Spinal cord (tissue), 10 donors: ENCODE results near the gene CETN3. TPM values are rescaled to one million over a fixed set of nuclear protein-coding genes. Genes with fewer than 3 reads are reported as not detected.

Experiments used
- DNase-seq, 6 donors: peaks; one replicate each; pipeline versions ENCODE4 v3.0.0 to v3.0.0-alpha.2; 2013 to 2015; ENCODE audit warnings: low spot score in 6 of 6, low read depth in 4 of 6
- H3K27ac ChIP-seq: one replicate; pipeline ENCODE4 v1.5.1; 2013; ENCODE audit warnings: low read depth, low read length, control low read depth
- H3K27me3 ChIP-seq: one replicate; pipeline ENCODE4 v1.6.1; 2013; ENCODE audit warnings: low read length; ENCODE audit not compliant: control insufficient read depth, insufficient read depth
- H3K36me3 ChIP-seq: one replicate; pipeline ENCODE4 v1.6.1; 2013; ENCODE audit warnings: low read length; ENCODE audit not compliant: control insufficient read depth, insufficient read depth
- H3K4me1 ChIP-seq: one replicate; pipeline ENCODE4 v1.6.1; 2013; ENCODE audit warnings: low read length; ENCODE audit not compliant: control insufficient read depth, insufficient read depth
- H3K4me3 ChIP-seq: one replicate; pipeline ENCODE4 v1.5.1; 2013; ENCODE audit warnings: low read depth, low read length, control low read depth
- H3K9me3 ChIP-seq: one replicate; pipeline ENCODE4 v1.6.1; 2013; ENCODE audit warnings: low read length; ENCODE audit not compliant: control insufficient read depth, insufficient read depth
- WGBS: methylation state at CpG from one replicate; pipeline ENCODE4 v1.1.5; 2013; ENCODE audit warnings: missing lambda C conversion rate; ENCODE audit not compliant: insufficient coverage; 5-methylcytosine and 5-hydroxymethylcytosine counted together
- polyA plus RNA-seq, 2 donors: library from polyadenylated mRNA; unstranded; fragments of 120-200 nt; gene quantifications; one replicate each; pipeline ENCODE4 v1.2.1, GENCODE V29; 2013; ENCODE audit not compliant: insufficient read length in 2 of 2
- total RNA-seq, 2 donors: library from RNA; depleted of rRNA in 1 of 2; stranded (reverse); fragments of 120-200 nt in 1 of 2; fragments of >200 nt in 1 of 2; gene quantifications; one replicate each; pipeline versions ENCODE4 v1.2.3 to v1.2.4, GENCODE V29; 2013 to 2014
- donor health status: healthy.

Gene CETN3
- total and polyA plus RNA-seq, 4 donors: 21.2 to 61.1 (median 38.2) TPM

DNA sequence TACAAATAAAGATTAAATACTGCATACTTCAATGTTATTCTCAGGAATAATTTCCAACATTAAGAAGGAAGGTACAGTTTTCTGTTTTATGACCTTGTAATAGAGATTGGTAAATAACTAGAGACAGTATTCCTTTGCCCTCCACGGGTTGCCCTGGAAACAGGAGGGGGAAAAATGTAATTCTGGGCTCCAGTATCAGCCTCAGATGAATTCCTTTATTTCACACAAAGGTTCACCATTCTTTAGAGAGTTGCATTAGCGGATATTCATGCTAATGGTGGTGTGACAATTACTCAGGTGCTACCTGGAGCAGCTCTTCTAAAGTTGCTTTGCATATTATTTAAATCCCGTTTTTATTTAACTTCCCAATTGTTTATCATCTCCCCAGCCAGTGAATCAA is 42.6 kb downstream of the CETN3 start:
- DNase-seq: peak in 1 of 6 donors; percentile 29
- Histone ChIP-seq H3K4me3 (no peak overlapping the region), H3K27me3 (no peaks in the 10 kb centered on the region), H3K36me3 (no peaks in the 10 kb centered on the region), H3K27ac (no peak overlapping the region), H3K9me3 (no peaks in the 10 kb centered on the region), H3K4me1 (no peaks in the 10 kb centered on the region)
- no CpG with 5 or more reads among the region's 3 CpGs for WGBS

DNA sequence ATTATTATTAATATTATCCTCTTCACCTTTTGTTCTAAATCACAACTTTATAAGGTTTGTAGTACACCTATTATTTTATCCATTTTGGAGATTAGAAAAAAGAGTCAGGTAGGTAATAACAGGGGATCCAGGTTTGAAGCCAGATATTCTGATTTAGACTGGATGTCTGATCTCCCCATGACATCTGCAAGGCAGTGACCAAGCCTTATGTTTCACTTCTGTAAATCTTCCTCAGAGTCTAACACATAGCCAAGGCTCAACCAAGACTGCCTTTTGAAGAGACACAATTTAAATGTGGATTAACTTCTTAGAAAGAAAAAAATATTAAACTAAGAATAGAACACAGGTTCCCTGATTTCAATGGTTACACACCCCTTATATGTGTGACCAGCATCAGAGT is 44.2 kb downstream of the CETN3 start:
- Histone ChIP-seq H3K4me1 (no peaks in the 10 kb centered on the region), H3K4me3 (no peak overlapping the region), H3K9me3 (no peaks in the 10 kb centered on the region), H3K27ac (no peak overlapping the region), H3K36me3 (no peaks in the 10 kb centered on the region), H3K27me3 (no peaks in the 10 kb centered on the region)
- no peak for DNase-seq

DNA sequence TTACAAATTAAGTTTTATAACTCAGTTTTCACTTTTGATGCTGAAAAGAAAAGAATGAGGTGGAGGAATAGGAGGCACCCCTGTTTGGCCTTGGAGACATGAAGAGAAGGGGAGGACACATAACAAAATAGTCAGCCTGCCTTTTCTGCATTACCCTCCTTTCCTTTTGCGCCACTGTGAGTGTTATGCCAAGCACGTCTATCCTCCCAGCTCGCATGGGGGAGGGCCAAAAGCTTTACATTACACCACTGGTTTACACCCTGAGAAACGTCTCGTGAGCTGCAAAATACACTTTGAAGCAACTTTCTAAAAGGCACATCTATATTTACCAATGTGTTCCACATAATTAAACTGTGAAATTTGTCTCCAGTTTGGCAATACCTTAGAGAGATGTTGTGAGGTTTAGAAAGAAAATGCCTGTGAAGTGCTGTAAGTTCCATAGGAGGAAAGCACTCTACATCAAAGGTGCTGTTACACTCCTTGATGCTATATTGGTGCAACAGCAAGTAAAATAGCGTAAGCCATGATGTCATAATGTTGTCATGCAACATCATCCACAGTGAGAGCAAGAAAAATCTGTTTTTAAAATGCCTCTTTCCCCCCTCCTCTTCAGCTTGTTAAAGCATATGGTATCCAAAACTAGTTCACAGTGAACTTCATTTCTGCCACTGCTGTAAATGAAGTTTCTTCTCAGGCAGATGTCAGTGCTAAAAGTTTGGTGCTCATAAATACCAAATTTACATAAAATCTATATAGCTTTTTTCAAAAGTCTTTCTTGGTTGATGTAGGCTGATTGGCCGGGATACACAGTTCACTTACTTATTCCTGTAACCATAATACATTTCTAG is 50.3 kb downstream of the CETN3 start:
- Histone ChIP-seq H3K27ac (no peak overlapping the region), H3K9me3 (no peaks in the 10 kb centered on the region), H3K27me3 (no peaks in the 10 kb centered on the region), H3K4me3 (no peak overlapping the region), H3K36me3 (no peaks in the 10 kb centered on the region), H3K4me1 (no peaks in the 10 kb centered on the region)
- no CpG with 5 or more reads among the region's 7 CpGs for WGBS
- peak in 2 of 6 donors; percentile 43 to 62 for DNase-seq

DNA sequence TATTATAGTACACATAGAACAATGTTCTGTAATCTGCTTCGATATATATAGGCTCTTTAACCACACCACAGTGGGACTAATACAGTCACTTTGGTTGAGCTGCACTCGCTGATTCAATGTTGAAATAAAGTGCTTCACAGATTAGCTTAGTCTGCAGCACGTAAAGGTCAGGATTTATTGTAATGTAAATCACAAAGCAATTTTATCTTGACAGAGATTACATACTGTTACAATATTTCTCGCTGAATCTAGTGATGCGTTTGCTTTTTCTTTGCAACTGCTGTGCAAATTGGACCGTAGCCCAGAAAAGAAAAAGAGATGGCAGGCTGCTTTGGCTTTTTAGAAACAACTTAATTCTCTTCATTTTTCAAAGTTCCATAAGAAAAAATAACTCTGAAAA is 52.9 kb downstream of the CETN3 start:
- 17% methylated on average over 1 of the region's 6 CpGs for WGBS
- Histone ChIP-seq H3K9me3 (no peaks in the 10 kb centered on the region), H3K27me3 (no peaks in the 10 kb centered on the region), H3K4me3 (no peak overlapping the region), H3K4me1 (no peaks in the 10 kb centered on the region), H3K36me3 (no peaks in the 10 kb centered on the region), H3K27ac (no peak overlapping the region)
- DNase-seq: peak; percentile 13 to 94 (median 32)

- no peaks in the 10 kb centered on the region for H3K36me3 ChIP-seq
- DNase-seq: no peak
- H3K4me1 ChIP-seq: no peaks in the 10 kb centered on the region
- H3K9me3 ChIP-seq: no peaks in the 10 kb centered on the region
- H3K27me3 ChIP-seq: no peaks in the 10 kb centered on the region
- no peak overlapping the region for H3K27ac ChIP-seq
- no peak overlapping the region for H3K4me3 ChIP-seq
These were observed 53.4 kb downstream of the CETN3 start for GRCh38 chr5:90356176-90356575.

- no peak for DNase-seq
- H3K27ac ChIP-seq: no peak overlapping the region
- no peak overlapping the region for H3K4me3 ChIP-seq
- H3K27me3 ChIP-seq: no peaks in the 10 kb centered on the region
- H3K36me3 ChIP-seq: no peaks in the 10 kb centered on the region
- H3K9me3 ChIP-seq: no peaks in the 10 kb centered on the region
- H3K4me1 ChIP-seq: no peaks in the 10 kb centered on the region
- 100% methylated on average over 1 of the region's 1 CpG for WGBS
These were observed 53.9 kb downstream of the CETN3 start for GRCh38 chr5:90355635-90356034.

DNA sequence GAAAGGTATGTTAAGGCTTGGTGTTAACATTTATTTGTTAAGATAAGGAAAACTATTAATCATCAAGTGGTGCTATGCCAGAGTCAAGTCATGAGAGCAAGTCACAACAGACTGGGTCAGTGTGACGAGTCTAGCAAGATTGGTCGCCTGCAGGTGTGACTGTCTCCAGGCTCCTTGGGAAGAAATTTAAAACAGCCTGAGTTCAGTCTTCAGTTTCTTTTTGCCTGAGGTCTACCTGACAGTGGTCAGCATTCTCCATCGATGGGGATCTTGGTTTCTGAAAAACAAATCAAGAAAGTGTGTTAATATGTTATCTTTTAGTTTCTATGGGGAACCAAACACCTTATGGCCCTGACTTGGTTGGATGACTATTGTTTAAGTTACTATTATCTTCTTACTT is 56.3 kb downstream of the CETN3 start:
- WGBS: 97% methylated on average over 2 of the region's 3 CpGs
- H3K4me1 ChIP-seq: no peaks in the 10 kb centered on the region
- H3K27me3 ChIP-seq: no peaks in the 10 kb centered on the region
- no peak overlapping the region for H3K27ac ChIP-seq
- H3K9me3 ChIP-seq: no peaks in the 10 kb centered on the region
- H3K4me3 ChIP-seq: no peak overlapping the region
- no peaks in the 10 kb centered on the region for H3K36me3 ChIP-seq
- DNase-seq: no peak

GRCh38 chr5:90351101-90351500 is 58.5 kb downstream of the CETN3 start:
- Histone ChIP-seq H3K4me1 (no peaks in the 10 kb centered on the region), H3K36me3 (no peaks in the 10 kb centered on the region), H3K4me3 (no peak overlapping the region), H3K27me3 (no peaks in the 10 kb centered on the region), H3K9me3 (no peaks in the 10 kb centered on the region), H3K27ac (no peak overlapping the region)
- 83% methylated on average over 2 of the region's 3 CpGs for whole genome bisulfite sequencing
- no peak for DNase-seq

GRCh38 chr5:90347462-90347861 is 62.1 kb downstream of the CETN3 start:
- H3K9me3 ChIP-seq: no peaks in the 10 kb centered on the region
- H3K36me3 ChIP-seq: no peaks in the 10 kb centered on the region
- no peak for DNase-seq
- no peaks in the 10 kb centered on the region for H3K4me1 ChIP-seq
- no peaks in the 10 kb centered on the region for H3K27me3 ChIP-seq
- no peak overlapping the region for H3K27ac ChIP-seq
- no peak overlapping the region for H3K4me3 ChIP-seq

- Histone ChIP-seq H3K36me3 (no peaks in the 10 kb centered on the region), H3K27me3 (no peaks in the 10 kb centered on the region), H3K4me1 (no peaks in the 10 kb centered on the region), H3K27ac (no peak overlapping the region), H3K9me3 (no peaks in the 10 kb centered on the region), H3K4me3 (no peak overlapping the region)
- WGBS: no CpG with 5 or more reads among the region's 1 CpG
- no peak for DNase-seq
These were observed 63.9 kb downstream of the CETN3 start for GRCh38 chr5:90345684-90346083.
